BJ (cell line): ENCODE data around the gene ATOH1. TPM values are rescaled to one million over a fixed set of nuclear protein-coding genes. Genes with fewer than 3 reads are reported as not detected.

Experiments
- CTCF ChIA-PET: fragments of 350-600 bp; formaldehyde crosslinking; extraction: SDS; loops from one replicate; lab custom pipeline; 2021; ENCODE audit warnings: antibody characterized with exemption, inconsistent platforms; lab: Yijun Ruan, JAX
- POLR2A ChIA-PET: fragments of 300-600 bp; sonication (Branson Sonifier 250); formaldehyde crosslinking; extraction: SDS; loops from one replicate; lab custom pipeline; 2021; ENCODE audit warnings: antibody characterized with exemption; lab: Charles Lee
- DNase-seq: peaks from one replicate; pipeline ENCODE4 v3.0.0-alpha.2; 2011; ENCODE audit warnings: low read depth
- H3K27me3 ChIP-seq: 2 replicates; pipeline ENCODE4 v1.6.0; 2011; ENCODE audit warnings: low read length; ENCODE audit not compliant: control insufficient read depth, insufficient read depth
- H3K36me3 ChIP-seq: 2 replicates; pipeline ENCODE4 v1.5.1; 2011; ENCODE audit warnings: low read length; ENCODE audit not compliant: control insufficient read depth, insufficient read depth
- H3K4me3 ChIP-seq: 2 replicates; pipeline ENCODE4 v1.5.1; 2011; ENCODE audit warnings: low read depth, mild to moderate bottlenecking, control low read depth, low read length
- CTCF ChIP-seq: IDR thresholded peaks from 2 replicates; pipeline ENCODE4 v1.5.1; 2011; ENCODE audit warnings: low read depth, mild to moderate bottlenecking, control low read depth, inconsistent platforms, low read length, moderate library complexity; ENCODE audit not compliant: insufficient read depth
- polyA plus RNA-seq: library from polyadenylated mRNA; depleted of rRNA; stranded (reverse); fragments of >200 nt; gene quantifications from 2 replicates; pipeline ENCODE4 v1.2.3, GENCODE V29; 2011

Gene ATOH1
- polyA plus RNA-seq, 1 experiment, result not detected

GRCh38 chr4:93843772-93844171 lies 15.2 kb downstream of the ATOH1 start:
- ChIA-PET CTCF (no interaction called here), POLR2A (no interaction called here)
- TF ChIP-seq CTCF, result no peak
- Histone ChIP-seq H3K36me3 (no peaks in the 10 kb centered on the region), H3K27me3 (no peaks in the 10 kb centered on the region), H3K4me3 (no peak overlapping the region)
- DNase-seq, result no peak

- H3K27me3 ChIP-seq, result no peaks in the 10 kb centered on the region
- ChIA-PET POLR2A (no interaction called here), CTCF (no interaction called here)
- no peak overlapping the region for H3K4me3 ChIP-seq
- no peak for DNase-seq
- TF ChIP-seq CTCF, result no peak
- no peaks in the 10 kb centered on the region for H3K36me3 ChIP-seq
These were observed 24.1 kb downstream of the ATOH1 start for GRCh38 chr4:93852680-93853079.

GRCh38 chr4:93855926-93856325 lies 27.4 kb downstream of the ATOH1 start:
- CTCF ChIA-PET, result no interaction called here
- H3K27me3 ChIP-seq, result no peaks in the 10 kb centered on the region

GRCh38 chr4:93865650-93866049 lies 37.1 kb downstream of the ATOH1 start:
- Histone ChIP-seq H3K27me3 (no peaks in the 10 kb centered on the region), H3K4me3 (no peak overlapping the region), H3K36me3 (no peaks in the 10 kb centered on the region)
- ChIA-PET POLR2A (no interaction called here), CTCF (no interaction called here)
- no peak for TF ChIP-seq CTCF
- no peak for DNase-seq

More at GRCh38 chr4:93855926-93856325, 27.4 kb downstream of the ATOH1 start:
- no peak for TF ChIP-seq CTCF
- DNase-seq, result no peak
- POLR2A ChIA-PET, result no interaction called here
- no peak overlapping the region for H3K4me3 ChIP-seq
- H3K36me3 ChIP-seq, result no peaks in the 10 kb centered on the region

- ChIA-PET CTCF (no interaction called here), POLR2A (no interaction called here)
- Histone ChIP-seq H3K36me3 (no peaks in the 10 kb centered on the region), H3K4me3 (no peak overlapping the region), H3K27me3 (no peaks in the 10 kb centered on the region)
- no peak for TF ChIP-seq CTCF
- DNase-seq, result no peak
These were observed 39.0 kb downstream of the ATOH1 start for GRCh38 chr4:93867416-93868001.
